Nephron (organoid): ENCODE measurements around the gene SEMA6D.

Experiments
- H3K27ac Mint-ChIP-seq, 3 experiments: 2 replicates each; pipeline ENCODE4 v1.8.0; 2020; ENCODE audit warnings: mixed read lengths in 3 of 3, mild to moderate bottlenecking in 2 of 3, moderate library complexity in 1 of 3
- H3K27me3 Mint-ChIP-seq: 2 replicates; pipeline ENCODE4 v1.8.0; 2021; ENCODE audit warnings: low read depth, mild to moderate bottlenecking, moderate library complexity, mixed read lengths
- H3K36me3 Mint-ChIP-seq: 2 replicates; pipeline ENCODE4 v1.8.0; 2020; ENCODE audit warnings: low read depth, mixed read lengths
- H3K4me1 Mint-ChIP-seq: 2 replicates; pipeline ENCODE4 v1.8.0; 2020; ENCODE audit warnings: mixed read lengths
- H3K4me3 Mint-ChIP-seq, 3 experiments: 2 replicates each; pipeline ENCODE4 v1.8.0; 2020; ENCODE audit warnings: mild to moderate bottlenecking in 3 of 3, mixed read lengths in 3 of 3, moderate library complexity in 2 of 3
- H3K9me3 Mint-ChIP-seq: 2 replicates; pipeline ENCODE4 v1.8.0; 2020; ENCODE audit warnings: mixed read lengths
- CTCF ChIP-seq, 3 experiments: fragments of 200-600 bp; sonication (generic); IDR thresholded peaks; one replicate each; pipeline ENCODE4 v1.5.0; 2021; ENCODE audit warnings: antibody characterized with exemption in 3 of 3; ENCODE audit not compliant: unreplicated experiment in 3 of 3

Gene SEMA6D

GRCh38 chr15:47717036-47717612 lies at the start of gene SEMA6D:
Gene SEMA6D, plus strand, starts transcription at chr15:47717505. Its CDS starts 42,294 bp downstream, at chr15:47759799.
- Mint-ChIP-seq H3K4me1 (peaks cover 55% of the 10 kb centered on the region), H3K9me3 (no peaks in the 10 kb centered on the region), H3K27me3 (peaks cover 17% of the 10 kb centered on the region), H3K36me3 (no peaks in the 10 kb centered on the region), H3K27ac (peak within 1 kb of the TSS; percentile 97 to 99 (median 99)), H3K4me3 (peak within 1 kb of the TSS; percentile 99 to 100 (median 100))
- peak; percentile 42 to 54 (median 47) for TF ChIP-seq CTCF (IDR thresholded peaks at IDR 0.05; ENCODE audit: unreplicated experiment in 3 of 3)

GRCh38 chr15:47669221-47669620 lies 48.1 kb upstream of the SEMA6D start:
- TF ChIP-seq CTCF (IDR thresholded peaks at IDR 0.05; ENCODE audit: unreplicated experiment in 3 of 3): no peak
- Mint-ChIP-seq H3K4me1 (peaks cover 39% of the 10 kb centered on the region), H3K27me3 (no peaks in the 10 kb centered on the region), H3K36me3 (no peaks in the 10 kb centered on the region), H3K9me3 (no peaks in the 10 kb centered on the region), H3K4me3 (no peak overlapping the region), H3K27ac (no peak overlapping the region)

GRCh38 chr15:47670365-47670764 lies 46.9 kb upstream of the SEMA6D start:
- Mint-ChIP-seq H3K4me3 (no peak overlapping the region), H3K9me3 (no peaks in the 10 kb centered on the region), H3K27me3 (peaks cover 3% of the 10 kb centered on the region), H3K27ac (no peak overlapping the region), H3K36me3 (no peaks in the 10 kb centered on the region), H3K4me1 (peaks cover 50% of the 10 kb centered on the region)
- no peak for TF ChIP-seq CTCF (IDR thresholded peaks at IDR 0.05; ENCODE audit: unreplicated experiment in 3 of 3)

- no peak for TF ChIP-seq CTCF (IDR thresholded peaks at IDR 0.05; ENCODE audit: unreplicated experiment in 3 of 3)
- Mint-ChIP-seq H3K9me3 (no peaks in the 10 kb centered on the region), H3K4me1 (peaks cover 50% of the 10 kb centered on the region), H3K27me3 (peaks cover 3% of the 10 kb centered on the region), H3K27ac (peak overlapping the region; percentile 44 to 80 (median 61)), H3K4me3 (peak overlapping the region in 1 of 3 experiments; percentile 16), H3K36me3 (no peaks in the 10 kb centered on the region)
Measured at GRCh38 chr15:47673232-47673761, 44.0 kb upstream of the SEMA6D start.

- Mint-ChIP-seq H3K27ac (peak overlapping the region in 1 of 3 experiments; percentile 54), H3K27me3 (peaks cover 3% of the 10 kb centered on the region), H3K4me1 (peaks cover 43% of the 10 kb centered on the region), H3K36me3 (no peaks in the 10 kb centered on the region), H3K4me3 (peak overlapping the region in 1 of 3 experiments; percentile 50), H3K9me3 (no peaks in the 10 kb centered on the region)
- no peak for TF ChIP-seq CTCF (IDR thresholded peaks at IDR 0.05; ENCODE audit: unreplicated experiment in 3 of 3)
Measured at GRCh38 chr15:47674586-47675232, 42.6 kb upstream of the SEMA6D start.
